ENCODE measurements around the gene SEMA3D.

The SEMA3D gene

GRCh38 chr7:85183296-85183695 is 3.6 kb downstream of the SEMA3D start:
- DNase-seq, result no peak

GRCh38 chr7:85178531-85179298 is 8.1 kb downstream of the SEMA3D start:
- no peak for DNase-seq

- no peak for DNase-seq
Observed at GRCh38 chr7:85177316-85177715, 9.5 kb downstream of the SEMA3D start.

GRCh38 chr7:85176197-85176596 is 10.7 kb downstream of the SEMA3D start:
- DNase-seq, result no peak

- DNase-seq, result no peak
Observed at GRCh38 chr7:85175217-85175616, 11.6 kb downstream of the SEMA3D start.

- no peak for DNase-seq
Observed at GRCh38 chr7:85172530-85172941, 14.3 kb downstream of the SEMA3D start.

GRCh38 chr7:85167636-85168035 is 19.2 kb downstream of the SEMA3D start:
- no peak for DNase-seq

- DNase-seq, result no peak
Observed at GRCh38 chr7:85165263-85165662, 21.6 kb downstream of the SEMA3D start.

GRCh38 chr7:85164376-85164775 is 22.5 kb downstream of the SEMA3D start:
- DNase-seq, result no peak

- no peak for DNase-seq
Observed at GRCh38 chr7:85162721-85163120, 24.1 kb downstream of the SEMA3D start.

- peak; percentile 6 for DNase-seq
Observed at GRCh38 chr7:85160223-85160622, 26.6 kb downstream of the SEMA3D start.

- no peak for DNase-seq
Observed at GRCh38 chr7:85159003-85159402, 27.9 kb downstream of the SEMA3D start.

GRCh38 chr7:85156661-85157208 is 30.1 kb downstream of the SEMA3D start:
- DNase-seq, result no peak

GRCh38 chr7:85154282-85154937 is 32.4 kb downstream of the SEMA3D start:
- DNase-seq, result no peak

- no peak for DNase-seq
Observed at GRCh38 chr7:85153715-85154114, 33.1 kb downstream of the SEMA3D start.

GRCh38 chr7:85150624-85151023 is 36.2 kb downstream of the SEMA3D start:
- DNase-seq, result no peak

- no peak for DNase-seq
Observed at GRCh38 chr7:85144771-85145170, 42.1 kb downstream of the SEMA3D start.

GRCh38 chr7:85135977-85136376 is 50.9 kb downstream of the SEMA3D start:
- no peak for DNase-seq

GRCh38 chr7:85133560-85133959 is 53.3 kb downstream of the SEMA3D start:
- no peak for DNase-seq

GRCh38 chr7:85133006-85133405 is 53.9 kb downstream of the SEMA3D start:
- no peak for DNase-seq

- DNase-seq, result no peak
Observed at GRCh38 chr7:85130702-85131101, 56.2 kb downstream of the SEMA3D start.

- no peak for DNase-seq
Observed at GRCh38 chr7:85126383-85126782, 60.5 kb downstream of the SEMA3D start.

GRCh38 chr7:85125651-85126131 is 61.2 kb downstream of the SEMA3D start:
- no peak for DNase-seq

- no peak for DNase-seq
Observed at GRCh38 chr7:85125176-85125575, 61.7 kb downstream of the SEMA3D start.

All from stimulated activated CD4-positive, alpha-beta T cell treated with anti-CD3 and anti-CD28 coated beads, Interleukin-4, amount 100 ng/mL, for 24 hours (primary cell).